Measurements from ENCODE around the gene ASPA.

Gene ASPA

DNA sequence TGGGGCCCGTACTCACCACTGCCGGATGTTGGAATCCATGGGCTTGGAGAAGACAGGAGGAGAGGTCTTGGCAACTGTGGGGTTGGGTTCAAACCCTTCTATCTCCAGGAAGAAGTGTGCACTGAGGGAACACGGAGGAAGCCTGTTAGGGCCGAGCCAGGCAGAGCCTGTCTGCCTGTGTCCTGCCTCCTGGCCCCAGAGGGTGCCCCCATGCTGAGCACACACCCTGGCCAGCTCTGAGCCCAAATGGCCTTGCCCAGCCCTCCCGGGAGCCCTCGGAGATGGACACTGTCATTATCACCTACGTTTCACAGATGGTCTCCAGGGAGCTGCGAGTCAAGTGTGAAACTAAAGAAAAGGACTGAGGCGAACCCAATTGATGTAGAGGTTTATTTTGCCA is 69.4 kb downstream of the ASPA start:
- DNase-seq (ENCODE audit: low read depth), result no peak
- TF ChIP-seq, protein P1, sequence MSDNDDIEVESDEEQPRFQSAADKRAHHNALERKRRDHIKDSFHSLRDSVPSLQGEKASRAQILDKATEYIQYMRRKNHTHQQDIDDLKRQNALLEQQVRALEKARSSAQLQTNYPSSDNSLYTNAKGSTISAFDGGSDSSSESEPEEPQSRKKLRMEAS (IDR thresholded peaks at IDR 0.05; ENCODE audit: low read depth, low read length), result no peak
- TF ChIP-seq CTCF (IDR thresholded peaks at IDR 0.05; ENCODE audit: low read depth, low read length) (no peak), POLR2A (IDR thresholded peaks at IDR 0.05; ENCODE audit: extremely low read depth, insufficient read length) (no peak), MYC (IDR thresholded peaks at IDR 0.05; ENCODE audit: low read depth, low read length) (no peak)
- H3K4me3 ChIP-seq (ENCODE audit: low read depth, low read length), result no peak overlapping the region

- H3K4me3 ChIP-seq (ENCODE audit: low read depth, low read length), result no peak overlapping the region
- DNase-seq (ENCODE audit: low read depth), result no peak
- no peak for TF ChIP-seq MYC (IDR thresholded peaks at IDR 0.05; ENCODE audit: low read depth, low read length)
- TF ChIP-seq, protein P1 (IDR thresholded peaks at IDR 0.05; ENCODE audit: low read depth, low read length), result no peak
- no peak for TF ChIP-seq CTCF (IDR thresholded peaks at IDR 0.05; ENCODE audit: low read depth, low read length)
- TF ChIP-seq POLR2A (IDR thresholded peaks at IDR 0.05; ENCODE audit: extremely low read depth, insufficient read length), result no peak
Observed at GRCh38 chr17:3546521-3546920, 70.7 kb downstream of the ASPA start.

DNA sequence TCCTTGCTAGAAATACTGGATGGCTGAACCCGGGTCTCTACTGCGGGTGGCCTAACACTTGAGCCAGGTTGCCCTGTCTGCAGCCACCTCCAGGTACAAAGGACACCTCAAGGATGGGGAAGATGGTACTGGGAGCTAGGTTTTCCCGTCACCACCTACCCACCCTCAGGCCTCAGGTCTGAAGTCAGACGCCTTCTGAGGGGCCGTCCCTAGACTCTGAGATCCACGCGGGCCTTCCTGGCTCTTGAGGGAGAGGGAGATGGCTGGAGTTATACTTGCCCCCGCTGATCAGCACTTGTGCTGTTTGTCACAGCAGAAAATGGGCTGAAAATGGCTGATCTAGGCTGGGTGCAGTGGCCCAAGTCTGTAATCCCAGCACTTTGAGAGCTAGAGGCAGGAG is 71.2 kb downstream of the ASPA start:
- TF ChIP-seq POLR2A (IDR thresholded peaks at IDR 0.05; ENCODE audit: extremely low read depth, insufficient read length) (no peak), MYC (IDR thresholded peaks at IDR 0.05; ENCODE audit: low read depth, low read length) (no peak), CTCF (IDR thresholded peaks at IDR 0.05; ENCODE audit: low read depth, low read length) (no peak)
- TF ChIP-seq, protein P1 (IDR thresholded peaks at IDR 0.05; ENCODE audit: low read depth, low read length), result no peak
- no peak for DNase-seq (ENCODE audit: low read depth)
- H3K4me3 ChIP-seq (ENCODE audit: low read depth, low read length), result no peak overlapping the region

- TF ChIP-seq MYC (IDR thresholded peaks at IDR 0.05; ENCODE audit: low read depth, low read length), result no peak
- TF ChIP-seq, protein P1 (IDR thresholded peaks at IDR 0.05; ENCODE audit: low read depth, low read length), result no peak
- TF ChIP-seq CTCF (IDR thresholded peaks at IDR 0.05; ENCODE audit: low read depth, low read length), result no peak
- TF ChIP-seq POLR2A (IDR thresholded peaks at IDR 0.05; ENCODE audit: extremely low read depth, insufficient read length), result no peak
- no peak overlapping the region for H3K4me3 ChIP-seq (ENCODE audit: low read depth, low read length)
- no peak for DNase-seq (ENCODE audit: low read depth)
Observed at GRCh38 chr17:3547628-3548027, 71.8 kb downstream of the ASPA start.

DNA sequence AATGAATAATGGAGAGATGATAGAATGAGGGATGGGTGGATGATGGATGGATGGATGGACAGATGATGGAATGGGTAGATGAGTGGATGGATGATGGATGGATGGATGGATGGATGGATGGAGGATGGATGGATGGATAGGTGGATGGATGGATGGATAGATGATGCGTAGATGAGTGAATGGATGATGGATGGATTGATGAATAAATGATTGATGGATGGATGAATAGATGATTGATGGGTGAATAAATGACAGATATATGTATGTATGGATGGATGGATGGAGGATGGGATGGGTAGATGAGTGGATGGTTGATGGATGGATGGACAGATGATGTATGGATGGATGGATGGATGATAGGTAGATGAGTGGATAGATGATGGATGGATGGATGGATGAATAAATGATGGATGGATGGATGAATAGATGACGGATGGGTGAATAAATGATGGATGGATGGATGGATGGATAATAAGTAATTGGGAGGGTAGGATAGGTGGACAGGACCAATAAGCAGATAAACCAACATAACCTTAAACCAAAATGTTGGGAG is 73.9 kb downstream of the ASPA start:
- DNase-seq (ENCODE audit: low read depth), result no peak
- TF ChIP-seq CTCF (IDR thresholded peaks at IDR 0.05; ENCODE audit: low read depth, low read length) (no peak), MYC (IDR thresholded peaks at IDR 0.05; ENCODE audit: low read depth, low read length) (no peak), POLR2A (IDR thresholded peaks at IDR 0.05; ENCODE audit: extremely low read depth, insufficient read length) (no peak)
- TF ChIP-seq, protein P1 (IDR thresholded peaks at IDR 0.05; ENCODE audit: low read depth, low read length), result no peak
- no peak overlapping the region for H3K4me3 ChIP-seq (ENCODE audit: low read depth, low read length)

All from NB4 (cell line).